ENCODE data around the gene PRKRA.
"Not testable (repeated sequence)": the region's sequence is repeated elsewhere in the genome, so short reads cannot be mapped to it uniquely, and the experiment has no call there.

The PRKRA gene

DNA sequence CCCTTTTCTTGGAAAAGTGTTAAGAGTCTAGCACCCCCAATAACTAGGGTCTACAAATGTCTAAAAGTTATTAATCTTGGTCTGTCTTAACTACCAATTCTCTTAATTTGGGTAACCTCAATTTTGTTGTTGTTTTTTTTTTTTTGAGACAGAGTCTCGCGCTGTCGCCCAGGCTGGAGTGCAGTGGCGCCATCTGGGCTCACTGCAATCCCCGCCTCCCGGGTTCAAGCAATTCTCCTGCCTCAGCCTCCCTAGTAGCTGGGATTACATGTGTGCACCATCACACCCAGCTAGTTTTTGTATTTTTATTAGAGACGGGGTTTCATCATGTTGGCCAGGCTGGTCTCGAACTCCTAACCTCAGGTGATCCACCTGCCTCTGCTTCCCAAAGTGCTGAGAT, 38.5 kb downstream of the PRKRA start:
- DNase-seq, result not testable (repeated sequence)

DNA sequence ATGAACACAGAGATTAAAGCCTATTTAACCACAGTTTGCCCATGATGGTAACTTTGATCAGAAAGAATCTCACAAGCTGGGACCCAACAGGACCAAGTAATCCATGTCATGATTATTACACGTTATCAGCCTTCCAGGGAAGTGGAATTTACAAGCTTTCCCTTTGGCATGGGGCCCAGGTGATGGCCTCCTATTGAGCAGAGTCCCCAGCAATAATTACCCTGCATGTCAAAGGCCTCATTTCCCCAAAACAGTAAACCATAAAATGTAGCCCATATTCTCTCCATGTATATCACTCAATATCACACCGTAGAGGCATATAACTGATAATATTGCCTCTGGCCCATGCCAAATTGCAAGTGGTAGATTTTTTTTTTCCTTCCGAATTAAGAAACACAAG, 38.9 kb downstream of the PRKRA start:
- DNase-seq, result no peak

DNA sequence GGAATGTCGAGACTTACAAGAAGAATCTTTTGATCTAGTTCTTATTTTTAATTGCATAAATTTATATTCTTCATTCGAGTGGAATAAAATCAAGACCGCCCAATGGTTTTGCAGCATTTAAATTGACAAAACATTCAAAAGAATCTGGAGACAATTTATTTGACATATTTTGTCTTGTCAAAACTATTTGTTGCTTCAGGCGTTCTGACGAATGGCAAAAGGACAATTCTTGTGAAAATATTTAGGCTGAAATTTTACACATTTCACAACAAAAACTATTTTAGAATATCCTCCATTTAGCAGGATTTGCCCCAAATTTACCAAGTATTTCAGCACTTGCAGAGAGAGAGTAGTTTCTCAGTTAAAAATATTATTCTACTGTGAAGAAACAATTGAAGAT, 41.7 kb downstream of the PRKRA start:
- DNase-seq, result no peak

DNA sequence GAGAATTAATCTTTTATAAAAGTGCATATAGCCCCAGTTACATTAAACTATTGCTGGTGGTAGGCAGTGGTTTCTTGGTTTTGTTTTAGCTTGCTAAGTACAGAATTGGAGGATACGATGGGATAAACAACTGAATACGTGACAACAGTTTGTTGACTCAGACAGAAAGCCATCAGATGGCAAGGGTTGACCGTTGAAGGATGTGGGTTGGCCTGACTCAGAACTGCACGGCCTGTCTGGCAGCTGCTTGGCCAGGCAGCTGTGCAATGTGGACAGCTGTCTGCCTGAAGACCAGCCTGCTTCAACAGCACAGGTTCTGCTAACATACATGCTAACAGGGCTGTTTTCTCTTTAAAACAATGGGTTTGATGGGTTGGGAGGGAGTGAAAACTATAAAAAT, 46.6 kb downstream of the PRKRA start:
- no peak for DNase-seq

DNA sequence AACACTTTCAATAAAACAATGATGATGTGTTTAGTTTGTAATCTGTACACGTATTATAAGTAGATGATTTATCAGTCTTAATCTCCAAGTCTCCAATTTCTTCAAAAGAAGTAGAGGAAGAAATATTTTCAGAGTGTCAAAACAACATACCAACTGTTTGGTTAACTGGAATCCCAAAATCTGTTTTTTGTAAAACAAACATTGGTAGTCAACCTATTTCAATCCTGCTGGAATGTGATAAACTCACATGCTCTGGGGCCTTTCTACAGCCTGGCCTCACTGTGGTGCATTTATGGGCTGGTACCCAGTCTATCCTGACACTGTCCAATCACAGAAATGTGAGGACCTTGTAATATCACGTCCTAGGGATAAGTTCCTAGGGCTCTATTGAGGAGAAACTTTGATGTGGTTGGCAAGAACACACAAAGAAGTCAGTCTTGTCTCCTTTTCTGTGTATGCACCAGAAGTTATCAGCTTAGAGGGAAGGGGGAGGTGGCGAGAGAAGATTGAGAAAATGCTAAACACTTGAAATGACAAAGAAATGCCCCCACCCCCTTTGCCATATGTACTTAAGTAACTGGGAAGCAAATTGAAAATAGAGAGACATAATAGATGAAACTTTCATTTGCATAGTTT, 47.2 kb downstream of the PRKRA start:
- no peak for DNase-seq

DNA sequence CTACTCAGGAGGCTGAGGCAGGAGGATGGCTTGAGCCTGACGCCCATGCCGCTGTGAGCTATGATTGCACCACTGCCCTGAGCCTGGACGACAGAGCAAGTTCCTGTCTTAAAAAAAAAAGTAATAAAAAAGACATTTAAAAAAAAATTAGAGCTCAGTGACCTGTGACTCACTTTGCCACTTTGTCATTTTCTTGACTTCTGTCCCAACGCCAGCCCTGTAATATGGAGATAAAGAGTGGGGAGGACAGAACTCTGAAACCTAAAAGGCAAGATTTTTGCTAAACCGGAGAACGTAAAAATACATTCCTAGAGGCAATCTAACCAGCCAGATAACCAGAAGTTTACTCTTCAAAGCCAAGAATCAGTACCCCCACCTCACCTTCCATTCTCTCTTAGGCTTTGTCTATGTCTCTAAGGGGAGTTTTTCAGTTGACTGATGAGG, 49.0 kb downstream of the PRKRA start:
- no peak for DNase-seq

DNA sequence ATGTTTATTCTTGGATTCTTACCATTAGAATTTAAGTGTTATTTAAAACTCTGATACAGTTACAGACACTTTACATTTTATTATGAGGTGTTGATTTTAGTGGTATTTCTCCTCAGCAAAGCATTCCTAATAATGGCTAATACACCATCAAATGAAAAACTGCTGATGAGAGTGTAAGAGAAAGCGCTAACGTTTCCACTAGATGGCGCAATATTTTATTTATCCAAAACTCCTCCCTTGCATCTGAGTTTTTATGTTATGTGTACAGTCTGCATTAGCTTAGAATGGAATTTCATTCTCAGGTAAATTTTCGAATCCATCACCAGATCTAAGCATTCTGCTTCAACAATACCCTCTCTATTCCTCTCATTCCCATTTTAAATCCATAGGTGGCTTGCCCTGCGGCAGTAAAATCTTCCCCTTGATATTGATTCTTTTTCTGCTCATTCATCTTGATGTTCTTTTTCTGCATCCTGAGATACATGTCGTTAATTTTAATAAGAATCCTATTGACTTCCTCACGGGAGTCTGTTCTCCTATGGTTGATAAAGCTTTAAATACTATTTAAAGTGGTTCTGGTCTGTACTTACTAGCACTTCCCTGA, 53.9 kb downstream of the PRKRA start:
- DNase-seq, result no peak

DNA sequence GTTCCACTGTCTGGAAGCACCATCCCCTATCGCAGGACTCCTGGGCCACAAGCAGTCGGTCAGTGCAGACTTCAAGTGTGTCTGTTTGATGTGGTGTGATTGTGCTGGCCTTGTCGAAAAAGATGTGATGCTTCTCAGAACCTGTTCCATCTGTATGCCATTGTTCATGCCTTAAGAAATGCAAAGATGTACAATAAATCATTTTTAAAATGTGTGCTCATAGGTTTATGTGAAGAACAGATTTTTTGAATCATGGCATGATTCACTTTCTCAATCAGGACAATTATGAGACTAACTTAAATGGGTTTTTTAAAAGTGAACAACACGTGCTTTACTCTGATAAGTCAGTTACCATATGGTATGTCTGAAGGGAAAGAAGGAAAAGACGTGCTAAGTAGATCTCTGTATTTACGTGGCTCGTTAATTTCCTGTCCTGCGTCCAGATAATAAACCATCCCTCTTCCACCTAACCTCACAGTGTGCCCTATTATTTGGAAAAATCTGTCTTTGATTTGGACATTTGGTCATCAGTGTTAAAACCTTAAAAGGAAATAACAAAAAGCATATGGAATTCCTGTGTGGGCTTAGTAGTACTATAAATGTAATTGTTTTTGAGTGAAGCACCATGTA, 54.9 kb downstream of the PRKRA start:
- DNase-seq, result no peak

DNA sequence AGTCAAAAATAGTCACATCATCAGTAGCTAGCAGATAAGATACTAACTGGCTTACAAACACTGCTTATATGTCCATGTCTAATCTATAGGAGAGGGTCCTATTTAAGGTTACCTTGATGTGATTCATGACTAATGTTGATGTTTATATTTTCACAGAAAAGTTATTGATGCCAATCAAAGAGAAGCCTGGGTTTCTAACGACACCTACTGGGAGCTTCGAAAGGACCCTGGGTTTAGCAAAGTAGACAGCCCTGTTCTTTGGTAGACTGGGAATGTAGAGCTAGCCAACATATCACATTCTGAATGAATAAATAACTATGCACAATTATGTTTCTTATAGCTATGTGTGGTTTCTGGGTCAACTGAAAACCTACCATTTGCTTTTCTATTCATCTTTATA, 55.7 kb downstream of the PRKRA start:
- DNase-seq, result no peak

DNA sequence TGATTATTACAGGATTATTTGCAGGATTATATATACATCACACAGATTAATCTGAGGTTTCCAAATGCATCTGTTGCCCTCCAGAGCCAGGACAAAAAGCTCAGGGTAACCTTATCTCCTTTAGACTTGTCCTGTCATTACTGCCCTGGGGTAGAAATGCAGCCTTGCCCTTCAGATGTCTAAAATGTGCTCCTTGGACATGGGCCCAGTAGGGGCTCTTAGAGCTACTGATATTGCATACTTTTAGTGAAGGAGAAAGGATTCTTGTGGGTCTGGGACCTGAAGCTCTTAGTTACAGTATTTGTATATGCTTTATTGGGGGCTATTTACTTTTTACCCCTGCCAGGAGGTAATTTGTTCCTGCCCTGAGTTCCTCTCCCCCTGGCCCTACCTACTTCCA, 56.1 kb downstream of the PRKRA start:
- DNase-seq, result no peak

DNA sequence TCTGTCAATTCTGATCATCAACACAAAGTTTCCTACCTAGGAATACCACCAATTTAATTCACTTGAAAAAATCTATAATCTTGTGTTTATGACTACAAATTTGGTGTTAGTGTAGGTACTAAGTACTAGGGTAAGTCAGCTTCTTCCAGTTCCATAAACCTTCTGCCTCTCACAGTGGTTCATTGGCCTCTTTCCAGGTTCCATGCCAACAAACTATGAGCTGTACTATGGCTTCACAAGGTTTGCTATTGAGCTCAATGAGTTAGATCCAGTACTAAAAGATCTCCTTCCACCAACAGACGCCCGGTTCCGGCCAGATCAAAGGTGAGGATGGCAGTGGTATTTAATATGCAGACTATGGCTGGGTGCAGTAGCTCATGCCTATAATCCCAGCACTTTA, 58.8 kb downstream of the PRKRA start:
- no peak for DNase-seq

DNA sequence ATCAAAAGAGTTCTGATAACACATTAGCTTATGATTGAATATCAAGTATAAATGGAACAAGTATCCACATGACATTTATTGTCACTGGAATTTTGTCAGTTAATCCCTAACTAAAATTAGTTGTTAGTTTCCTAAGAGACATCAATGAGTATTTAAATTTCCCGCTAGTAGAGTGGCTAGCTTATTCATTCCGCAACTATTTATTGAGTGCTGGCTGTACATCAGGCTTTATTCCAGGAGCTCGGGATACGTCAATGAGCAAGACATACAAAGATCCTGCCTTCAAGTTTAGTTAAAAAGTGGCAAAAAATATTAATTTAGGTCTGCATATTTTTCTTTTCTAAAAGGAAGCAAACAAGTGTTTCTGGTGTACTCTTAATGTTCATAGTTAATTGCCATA, 59.3 kb downstream of the PRKRA start:
- DNase-seq, result no peak

DNA sequence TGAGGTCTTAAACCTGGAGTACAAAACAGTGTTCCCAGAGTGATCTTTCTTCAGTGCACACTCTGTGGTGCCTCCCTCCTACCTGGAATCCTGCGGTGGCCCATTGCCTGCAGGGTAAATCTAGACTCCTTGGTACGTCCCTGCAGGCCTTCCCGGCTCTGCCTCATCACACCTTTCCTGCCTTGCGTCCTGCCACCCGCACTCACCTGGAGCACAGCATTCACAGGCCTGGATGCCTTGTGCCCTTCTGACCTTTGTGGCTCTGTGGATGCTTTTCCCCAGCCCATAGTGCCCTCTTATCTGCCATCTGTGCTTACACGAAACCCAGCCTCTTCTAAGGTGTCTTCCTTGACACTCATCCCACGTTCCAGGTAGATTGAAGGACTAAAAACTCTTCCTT, 62.7 kb downstream of the PRKRA start:
- no peak for DNase-seq

DNA sequence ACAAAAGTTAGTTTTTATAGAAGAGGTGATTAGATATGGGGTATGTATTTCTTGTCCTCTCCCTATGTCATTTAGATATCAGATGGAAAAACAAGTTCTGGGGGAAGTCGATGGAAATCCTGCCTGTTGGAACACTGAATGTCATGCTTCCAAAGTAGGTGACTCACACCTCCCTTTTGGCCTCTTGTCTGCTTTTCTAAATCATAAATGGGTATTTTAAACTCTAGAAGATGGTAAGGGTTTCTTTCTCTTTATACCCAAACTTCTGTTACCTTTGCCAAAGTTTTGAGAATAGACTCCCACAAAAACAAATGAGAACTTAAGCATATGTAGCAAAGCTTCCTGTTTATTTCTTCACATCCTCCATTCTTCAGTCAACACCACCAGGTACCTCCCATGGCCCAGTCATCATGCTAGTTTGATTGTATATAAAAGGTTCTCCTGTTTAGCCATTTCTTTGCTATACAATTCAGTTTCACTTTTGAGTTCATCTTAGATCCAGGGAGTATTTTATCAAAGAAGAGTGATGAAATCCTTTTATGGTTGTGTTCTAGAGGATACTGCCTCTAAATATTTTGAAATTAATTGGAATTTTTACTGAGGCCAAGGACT, 63.9 kb downstream of the PRKRA start:
- DNase-seq, result no peak

DNA sequence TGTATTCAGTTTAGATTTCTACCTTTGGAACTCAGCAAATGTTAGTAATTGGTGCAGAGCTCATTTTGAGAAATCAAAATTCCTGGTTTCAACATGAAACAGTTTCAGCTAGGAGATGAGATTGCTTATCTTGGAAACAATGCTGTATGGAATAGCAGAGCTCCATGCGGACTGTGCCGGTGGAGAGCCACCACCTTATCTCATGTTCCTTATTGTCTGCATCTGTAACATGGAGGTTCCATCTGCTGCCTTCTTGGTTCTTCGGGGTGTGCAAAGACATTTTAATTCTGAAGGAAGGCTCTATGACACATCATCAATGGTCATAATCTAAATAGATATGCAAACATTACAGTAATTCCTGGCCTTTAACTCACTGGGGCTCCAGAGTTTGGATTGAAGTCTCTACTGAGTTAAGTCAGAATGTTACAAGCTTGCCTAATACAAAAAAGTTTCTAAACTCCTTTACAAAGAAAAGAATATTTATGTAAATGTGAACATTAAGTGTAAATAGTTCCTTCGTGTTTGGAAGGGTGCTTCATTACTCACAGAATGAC, 65.3 kb downstream of the PRKRA start:
- DNase-seq, result no peak

DNA sequence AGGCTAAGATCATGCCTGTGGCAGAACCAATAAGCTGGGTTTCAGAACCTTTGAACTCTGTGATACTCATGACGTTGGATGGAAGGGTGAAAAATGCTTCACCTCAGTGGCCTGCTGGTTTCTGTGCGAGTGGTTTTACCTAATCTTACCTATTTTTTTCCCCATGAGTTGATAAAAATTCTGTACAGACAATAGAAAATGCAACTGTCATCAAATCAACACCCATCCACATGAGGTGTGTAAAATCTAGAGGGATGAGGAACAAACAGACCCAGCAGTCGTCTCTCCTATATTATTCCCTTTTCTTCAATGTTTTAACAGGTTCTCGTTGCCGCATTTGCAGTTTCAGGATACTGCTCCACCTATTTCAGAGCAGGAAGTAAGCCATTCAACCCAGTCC, 67.3 kb downstream of the PRKRA start:
- no peak for DNase-seq
